Loucy (cell line): Measurements from ENCODE around the gene GPR35.

ENCODE experiments used
- H2AFZ ChIP-seq: fragments of 200-600 bp; sonication (generic); 2 replicates; pipeline ENCODE4 v1.6.0; 2016; ENCODE audit warnings: antibody characterized with exemption, mild to moderate bottlenecking, low read length, moderate library complexity
- H3F3A ChIP-seq: fragments of 200-600 bp; 2 replicates; pipeline ENCODE4 v1.6.0; 2016; ENCODE audit warnings: antibody characterized with exemption, low read depth, mild to moderate bottlenecking
- H3K27me3 ChIP-seq: fragments of 200-600 bp; sonication (generic); 2 replicates; pipeline ENCODE4 v1.6.1; 2014; ENCODE audit warnings: low read length, mild to moderate bottlenecking; ENCODE audit not compliant: insufficient read depth, poor library complexity, severe bottlenecking
- H3K36me3 ChIP-seq: fragments of 200-600 bp; sonication (generic); 2 replicates; pipeline ENCODE4 v1.6.1; 2016; ENCODE audit warnings: low read length; ENCODE audit not compliant: insufficient read depth
- H3K4me1 ChIP-seq: fragments of 200-600 bp; sonication (generic); 2 replicates; pipeline ENCODE4 v1.5.1; 2014; ENCODE audit warnings: low read length, mild to moderate bottlenecking; ENCODE audit not compliant: insufficient read depth, poor library complexity, severe bottlenecking
- H3K4me2 ChIP-seq: fragments of 200-600 bp; sonication (generic); 2 replicates; pipeline ENCODE4 v1.6.0; 2014; ENCODE audit warnings: antibody characterized with exemption, low read length, low read depth, mild to moderate bottlenecking; ENCODE audit not compliant: poor library complexity, severe bottlenecking
- H3K4me3 ChIP-seq: fragments of 200-600 bp; sonication (generic); 2 replicates; pipeline ENCODE4 v1.5.1; 2014; ENCODE audit warnings: low read length, mild to moderate bottlenecking, mixed read lengths; ENCODE audit not compliant: poor library complexity, severe bottlenecking
- H3K79me2 ChIP-seq: fragments of 200-600 bp; sonication (generic); 2 replicates; pipeline ENCODE4 v1.6.1; 2014; ENCODE audit warnings: low read length; ENCODE audit not compliant: insufficient read depth
- H3K9ac ChIP-seq: fragments of 200-600 bp; sonication (generic); 2 replicates; pipeline ENCODE4 v1.6.0; 2014; ENCODE audit warnings: mild to moderate bottlenecking, low read depth, low read length, moderate library complexity; ENCODE audit not compliant: poor library complexity, severe bottlenecking
- H3K9me2 ChIP-seq: fragments of 200-600 bp; sonication (generic); replicated peaks from 2 replicates; pipeline ENCODE4 v1.6.1; 2016; ENCODE audit warnings: low read depth, low read length, mixed read lengths
- H3K9me3 ChIP-seq: fragments of 200-600 bp; sonication (generic); 2 replicates; pipeline ENCODE4 v1.6.1; 2014; ENCODE audit warnings: mild to moderate bottlenecking, antibody characterized with exemption, low read length, low read depth; ENCODE audit not compliant: insufficient read depth
- H4K20me1 ChIP-seq: fragments of 200-600 bp; sonication (generic); 2 replicates; pipeline ENCODE4 v1.6.0; 2014; ENCODE audit warnings: antibody characterized with exemption, low read length, mild to moderate bottlenecking; ENCODE audit not compliant: insufficient read depth, poor library complexity, severe bottlenecking
- EZH2phosphoT487 ChIP-seq: fragments of 200-600 bp; IDR thresholded peaks from 2 replicates; pipeline ENCODE4 v1.6.1; 2018; ENCODE audit warnings: antibody characterized with exemption, mild to moderate bottlenecking, moderate library complexity, borderline replicate concordance
- TF ChIP-seq, protein P1 (sequence below): fragments of 200-600 bp; sonication (generic); conservative IDR thresholded peaks from 2 replicates; pipeline ENCODE4 v1.5.1; 2014; ENCODE audit warnings: mild to moderate bottlenecking, antibody characterized with exemption, low read length

The GPR35 gene

DNA sequence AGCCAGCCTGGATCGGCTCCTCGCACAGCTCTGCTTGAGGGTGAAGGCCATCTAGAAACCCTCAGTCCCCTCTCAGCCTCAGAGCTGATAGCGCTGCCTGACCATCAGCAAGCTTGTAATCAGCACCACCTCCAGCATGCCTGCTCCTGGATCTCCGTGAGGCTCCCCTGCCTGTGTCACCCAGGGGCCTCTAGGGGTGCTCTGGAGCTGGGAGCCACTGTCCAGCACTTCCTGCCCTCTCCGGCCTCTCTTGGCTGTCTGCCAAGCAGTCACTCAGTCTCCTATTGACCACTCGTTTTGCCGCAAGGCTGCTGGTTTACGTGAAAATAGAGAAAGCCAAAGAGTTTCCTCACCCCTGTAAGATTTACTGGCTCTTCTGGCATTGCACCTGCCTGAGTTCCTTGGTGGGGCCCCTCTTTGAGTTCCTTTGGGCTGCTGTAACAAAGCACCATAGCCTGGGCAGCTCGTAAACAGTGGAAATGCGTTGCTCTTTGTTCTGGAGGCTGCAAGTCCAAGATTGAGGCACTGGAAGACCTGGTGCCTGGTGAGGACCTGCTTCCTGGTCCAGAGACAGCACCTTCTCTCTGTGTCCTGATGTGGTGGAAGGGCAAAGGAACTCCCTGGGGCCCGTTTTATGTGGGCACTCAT, 20.9 kb upstream of the GPR35 start:
- no peaks in the 10 kb centered on the region for H3F3A ChIP-seq
- H3K9me2 ChIP-seq: no peaks in the 10 kb centered on the region
- no peak overlapping the region for H2AFZ ChIP-seq
- no peaks in the 10 kb centered on the region for H3K36me3 ChIP-seq
- H3K79me2 ChIP-seq: no peaks in the 10 kb centered on the region
- no peak overlapping the region for H3K9ac ChIP-seq
- no peaks in the 10 kb centered on the region for H3K4me1 ChIP-seq
- TF ChIP-seq, protein P1, sequence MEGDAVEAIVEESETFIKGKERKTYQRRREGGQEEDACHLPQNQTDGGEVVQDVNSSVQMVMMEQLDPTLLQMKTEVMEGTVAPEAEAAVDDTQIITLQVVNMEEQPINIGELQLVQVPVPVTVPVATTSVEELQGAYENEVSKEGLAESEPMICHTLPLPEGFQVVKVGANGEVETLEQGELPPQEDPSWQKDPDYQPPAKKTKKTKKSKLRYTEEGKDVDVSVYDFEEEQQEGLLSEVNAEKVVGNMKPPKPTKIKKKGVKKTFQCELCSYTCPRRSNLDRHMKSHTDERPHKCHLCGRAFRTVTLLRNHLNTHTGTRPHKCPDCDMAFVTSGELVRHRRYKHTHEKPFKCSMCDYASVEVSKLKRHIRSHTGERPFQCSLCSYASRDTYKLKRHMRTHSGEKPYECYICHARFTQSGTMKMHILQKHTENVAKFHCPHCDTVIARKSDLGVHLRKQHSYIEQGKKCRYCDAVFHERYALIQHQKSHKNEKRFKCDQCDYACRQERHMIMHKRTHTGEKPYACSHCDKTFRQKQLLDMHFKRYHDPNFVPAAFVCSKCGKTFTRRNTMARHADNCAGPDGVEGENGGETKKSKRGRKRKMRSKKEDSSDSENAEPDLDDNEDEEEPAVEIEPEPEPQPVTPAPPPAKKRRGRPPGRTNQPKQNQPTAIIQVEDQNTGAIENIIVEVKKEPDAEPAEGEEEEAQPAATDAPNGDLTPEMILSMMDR: peak; percentile 43
- no peak for TF ChIP-seq EZH2phosphoT487
- no peak overlapping the region for H3K4me3 ChIP-seq
- H3K9me3 ChIP-seq: no peaks in the 10 kb centered on the region
- H3K4me2 ChIP-seq: no peak overlapping the region
- no peaks in the 10 kb centered on the region for H4K20me1 ChIP-seq
- H3K27me3 ChIP-seq: no peaks in the 10 kb centered on the region

GRCh38 chr2:240604939-240605716, 20.2 kb upstream of the GPR35 start:
- no peak overlapping the region for H2AFZ ChIP-seq
- no peak overlapping the region for H3K4me2 ChIP-seq

GRCh38 chr2:240605867-240606743, 19.2 kb upstream of the GPR35 start:
- no peaks in the 10 kb centered on the region for H3K4me1 ChIP-seq
- TF ChIP-seq EZH2phosphoT487: no peak
- TF ChIP-seq, protein P1: no peak
- no peaks in the 10 kb centered on the region for H4K20me1 ChIP-seq
- no peaks in the 10 kb centered on the region for H3K9me2 ChIP-seq
- H3K4me2 ChIP-seq: no peak overlapping the region
- no peaks in the 10 kb centered on the region for H3F3A ChIP-seq
- no peak overlapping the region for H3K4me3 ChIP-seq
- no peaks in the 10 kb centered on the region for H3K36me3 ChIP-seq
- H3K79me2 ChIP-seq: no peaks in the 10 kb centered on the region
- H3K27me3 ChIP-seq: no peaks in the 10 kb centered on the region
- no peaks in the 10 kb centered on the region for H3K9me3 ChIP-seq
- no peak overlapping the region for H2AFZ ChIP-seq
- no peak overlapping the region for H3K9ac ChIP-seq

More at GRCh38 chr2:240604939-240605716, 20.2 kb upstream of the GPR35 start:
- H4K20me1 ChIP-seq: no peaks in the 10 kb centered on the region
- H3K4me1 ChIP-seq: no peaks in the 10 kb centered on the region
- no peaks in the 10 kb centered on the region for H3K79me2 ChIP-seq
- no peak overlapping the region for H3K9ac ChIP-seq
- no peak for TF ChIP-seq EZH2phosphoT487
- TF ChIP-seq, protein P1: no peak
- no peaks in the 10 kb centered on the region for H3K9me3 ChIP-seq
- no peaks in the 10 kb centered on the region for H3K36me3 ChIP-seq
- no peaks in the 10 kb centered on the region for H3K27me3 ChIP-seq
- no peak overlapping the region for H3K4me3 ChIP-seq
- no peaks in the 10 kb centered on the region for H3K9me2 ChIP-seq
- H3F3A ChIP-seq: no peaks in the 10 kb centered on the region
